EH (cell line): ENCODE results near the gene SLC34A1.
"Not testable (repeated sequence)": the region's sequence is repeated elsewhere in the genome, so short reads cannot be mapped to it uniquely, and the experiment has no call there.

Experiments used
- DNase-seq: peaks from one replicate; pipeline ENCODE4 v3.0.0-alpha.2; 2015; ENCODE audit warnings: low read depth

SLC34A1 gene

DNA sequence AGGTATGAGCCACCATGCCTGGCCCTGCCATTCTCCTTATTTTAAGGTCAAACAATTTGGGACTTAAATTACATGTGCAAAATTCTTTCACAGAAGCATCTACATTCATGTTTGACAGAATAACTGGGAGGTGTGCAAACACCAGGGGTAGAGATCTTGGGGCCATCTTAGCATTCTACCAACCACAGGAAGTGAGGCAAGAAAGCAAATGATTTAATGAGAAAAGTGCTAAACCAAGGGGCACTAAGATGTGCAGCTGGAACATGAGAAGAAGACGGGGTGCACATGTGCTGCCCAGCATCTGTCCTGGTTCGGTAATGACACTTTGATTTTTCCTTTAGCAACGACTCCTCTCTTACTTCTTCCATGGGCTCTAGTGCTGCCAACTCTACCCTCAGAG, 26.3 kb downstream of the SLC34A1 start:
- no peak for DNase-seq

DNA sequence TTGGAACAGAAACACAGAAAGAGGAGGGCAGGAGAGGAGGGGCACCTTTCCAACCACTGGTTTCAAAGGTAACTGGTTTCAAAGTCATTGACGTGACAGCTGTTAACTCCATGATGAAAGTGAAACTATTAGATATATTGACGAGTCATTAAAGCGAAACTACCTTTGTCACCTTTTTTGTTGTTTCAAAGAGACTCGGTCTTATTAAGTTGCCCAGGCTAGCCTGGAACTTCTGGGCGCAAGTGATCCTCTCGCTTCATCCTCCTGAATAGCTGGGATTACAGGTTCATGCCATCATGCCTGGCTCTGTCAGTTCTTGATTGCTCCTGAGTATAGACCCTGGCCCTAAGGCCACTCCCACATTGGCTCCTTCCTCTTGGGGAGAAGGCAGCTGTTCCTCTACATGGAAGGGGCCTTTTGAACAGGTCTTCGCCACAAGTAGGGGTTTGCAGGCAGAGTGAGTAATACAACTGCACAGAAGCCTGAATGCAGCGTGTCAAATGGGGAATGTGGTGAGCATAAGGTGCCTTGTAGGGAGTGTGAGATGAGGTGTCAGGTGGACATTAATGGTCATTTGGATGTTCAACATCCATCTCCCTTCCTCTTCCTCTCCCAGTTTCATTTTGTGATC, 28.5 kb downstream of the SLC34A1 start:
- no peak for DNase-seq

- DNase-seq, result no peak
These were observed 30.2 kb downstream of the SLC34A1 start for GRCh38 chr5:177414481-177414880.

DNA sequence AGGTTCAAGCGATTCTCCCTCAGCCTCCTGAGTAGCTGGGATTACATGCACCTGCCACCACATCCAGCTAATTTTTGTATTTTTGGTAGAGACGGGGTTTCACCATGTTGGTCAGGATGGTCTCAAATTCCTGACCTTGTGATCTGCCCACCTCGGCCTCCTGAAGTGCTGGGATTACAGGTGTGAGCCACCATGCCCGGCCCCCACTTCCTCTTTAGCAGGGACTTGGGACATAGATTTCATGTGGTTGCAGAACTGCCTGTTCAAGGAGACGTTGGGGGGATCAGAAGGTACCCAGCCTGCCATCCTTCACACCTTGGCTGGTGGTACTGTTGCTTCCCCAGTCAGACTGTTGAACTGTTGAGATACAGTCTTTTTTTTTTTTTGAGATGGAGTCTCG, 32.8 kb downstream of the SLC34A1 start:
- DNase-seq, result not testable (repeated sequence)

DNA sequence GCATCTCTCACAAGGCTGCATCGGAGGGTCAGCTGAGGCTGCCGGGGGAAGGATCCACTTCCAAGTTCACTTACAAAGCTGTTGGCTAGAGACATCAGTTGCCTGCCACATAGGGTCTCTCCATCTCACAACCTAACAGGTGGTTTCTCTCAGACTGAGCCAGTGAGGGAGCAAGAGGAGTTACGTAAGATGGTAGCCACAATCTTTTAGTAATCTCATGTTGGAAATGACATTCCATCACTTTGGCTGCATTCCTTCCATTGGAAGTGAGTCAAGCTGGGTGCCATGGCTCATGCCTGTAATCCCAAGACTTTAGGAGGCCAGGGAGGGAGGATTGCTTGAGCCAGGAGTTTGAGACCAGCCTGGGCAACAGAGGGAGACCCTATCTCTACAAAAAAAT, 34.8 kb downstream of the SLC34A1 start:
- peak; percentile 72 for DNase-seq

- not testable (repeated sequence) for DNase-seq
These were observed 36.2 kb downstream of the SLC34A1 start for GRCh38 chr5:177420472-177420871.

GRCh38 chr5:177421062-177421798, 37.0 kb downstream of the SLC34A1 start:
- peak; percentile 57 for DNase-seq

GRCh38 chr5:177423671-177424070, 39.4 kb downstream of the SLC34A1 start:
- no peak for DNase-seq

GRCh38 chr5:177425196-177425800, 41.1 kb downstream of the SLC34A1 start:
- no peak for DNase-seq

DNA sequence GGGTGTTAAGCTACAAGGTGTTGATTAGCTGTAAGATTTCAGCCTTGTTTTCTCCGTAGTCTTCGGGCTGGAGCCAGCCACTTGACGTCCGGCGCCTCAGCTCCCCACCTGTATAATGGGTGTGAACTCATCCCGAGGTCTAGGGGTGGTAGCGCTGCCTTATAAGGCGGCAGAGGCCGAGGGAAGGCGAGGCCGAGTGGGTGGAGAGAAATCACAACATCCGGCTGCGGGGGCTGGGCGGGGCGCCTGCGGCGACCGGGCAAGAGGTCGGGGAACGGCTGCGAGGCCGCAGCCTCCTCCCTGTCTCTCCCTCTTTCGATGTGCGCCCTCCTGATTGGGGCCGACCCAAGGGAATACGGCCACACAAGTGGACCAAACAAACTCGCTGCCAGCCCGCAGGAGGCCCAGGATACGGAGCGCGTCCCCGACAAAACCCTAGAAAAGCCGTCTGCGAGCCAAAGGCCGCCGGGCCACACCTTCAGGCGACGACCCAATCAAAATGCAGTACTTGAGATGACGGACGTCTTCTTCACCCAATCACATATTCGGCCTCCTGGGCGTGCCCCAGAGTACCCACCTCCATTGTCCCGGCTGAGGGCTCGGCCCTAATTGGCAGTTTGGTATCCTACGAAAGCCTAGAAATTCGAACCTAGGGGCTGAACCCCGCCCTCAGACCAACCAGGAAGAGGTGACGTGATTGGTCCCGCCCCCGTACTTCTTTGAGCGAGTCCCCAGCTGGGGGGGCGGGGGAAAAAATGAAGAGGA, 41.7 kb downstream of the SLC34A1 start:
- peak; percentile 100 for DNase-seq

DNA sequence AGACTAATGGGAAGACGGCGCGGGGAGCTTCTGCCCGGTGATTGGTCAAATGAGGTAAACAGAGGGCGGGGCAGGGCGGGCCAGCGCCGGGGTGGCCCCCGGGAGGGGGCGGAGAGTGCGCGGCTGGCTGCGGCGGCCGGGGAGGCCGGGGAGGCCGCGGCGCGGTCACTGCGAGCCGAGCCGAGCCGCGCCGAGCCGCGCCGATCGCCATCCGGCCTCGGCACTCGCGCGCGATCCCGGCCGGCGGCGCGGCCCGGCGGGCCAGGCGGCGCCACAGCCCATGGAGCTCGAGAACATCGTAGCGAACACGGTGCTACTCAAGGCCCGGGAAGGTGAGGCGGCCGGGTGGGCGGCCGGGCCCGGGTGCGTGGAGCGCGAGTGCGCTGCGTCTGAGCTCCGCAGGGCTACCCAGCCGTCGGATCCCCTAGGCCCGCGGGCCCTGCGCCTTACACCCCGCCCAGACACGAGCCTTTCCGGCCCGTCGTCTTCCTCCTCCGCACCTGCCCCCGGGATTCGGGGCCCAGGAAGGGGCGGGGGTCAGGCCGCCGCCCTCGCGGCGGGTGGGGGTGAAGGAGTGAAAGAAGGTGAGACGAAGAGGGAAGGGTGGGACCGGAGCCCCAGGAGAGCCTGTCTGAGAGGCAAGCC, 42.5 kb downstream of the SLC34A1 start, which contains the start of gene GRK6:
Gene GRK6, plus strand, starts transcription at position 111 of the 645 bp plus-strand sequence. Its CDS starts 170 bp downstream, at position 281.
- no peak for DNase-seq

DNA sequence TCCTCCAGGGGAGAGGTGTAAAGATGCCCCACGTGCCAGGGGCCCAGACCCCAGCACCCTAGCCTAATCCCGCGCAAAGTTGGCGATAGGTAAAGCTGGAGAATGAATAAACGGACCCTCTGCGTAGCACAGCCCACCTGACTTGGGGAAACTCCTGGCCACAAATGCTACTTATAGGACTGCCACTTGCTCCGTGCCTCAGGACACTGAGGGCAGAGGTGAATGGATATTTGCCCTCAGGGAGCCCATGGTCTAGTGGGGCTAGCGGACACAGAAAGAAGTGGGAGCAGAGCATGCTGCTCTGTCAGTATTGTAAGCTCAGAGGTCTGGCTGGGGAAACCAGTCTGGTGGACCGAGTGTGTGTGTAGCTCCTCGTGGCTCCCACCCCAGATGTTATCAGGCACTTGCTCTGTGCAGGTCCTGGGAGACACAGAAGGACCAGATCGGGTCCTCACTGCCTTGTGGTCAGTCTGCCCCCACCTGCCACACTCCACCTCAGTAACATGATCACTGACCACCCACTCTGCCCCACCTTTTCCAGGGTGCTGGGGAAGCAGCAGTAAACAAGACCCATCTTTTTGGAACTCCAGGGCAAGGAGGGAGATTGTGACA, 43.1 kb downstream of the SLC34A1 start:
- peak; percentile 27 for DNase-seq

GRCh38 chr5:177427919-177428573, 43.8 kb downstream of the SLC34A1 start:
- DNase-seq, result no peak

- no peak for DNase-seq
These were observed 44.5 kb downstream of the SLC34A1 start for GRCh38 chr5:177428574-177429217.

GRCh38 chr5:177429248-177430040, 45.2 kb downstream of the SLC34A1 start:
- DNase-seq, result no peak

- DNase-seq, result no peak
These were observed 46.1 kb downstream of the SLC34A1 start for GRCh38 chr5:177430140-177430951.

DNA sequence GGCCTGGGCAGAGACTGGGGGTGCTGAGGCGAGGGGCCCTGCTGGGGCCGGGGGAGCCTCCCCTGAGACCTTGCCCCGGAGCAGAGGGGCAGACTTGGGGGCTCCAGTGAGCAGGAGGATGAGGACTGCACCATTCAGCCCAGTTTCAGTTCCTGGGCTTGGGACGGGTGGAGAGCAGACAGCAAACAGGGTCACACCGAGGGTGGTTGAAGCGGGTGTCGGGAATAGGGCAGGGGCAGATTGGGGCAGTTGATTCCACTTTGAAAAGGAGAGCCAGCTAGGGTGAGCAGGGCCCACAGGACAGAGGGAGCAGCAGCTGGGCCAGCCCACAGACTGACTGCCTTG, 46.7 kb downstream of the SLC34A1 start:
- DNase-seq, result no peak

DNA sequence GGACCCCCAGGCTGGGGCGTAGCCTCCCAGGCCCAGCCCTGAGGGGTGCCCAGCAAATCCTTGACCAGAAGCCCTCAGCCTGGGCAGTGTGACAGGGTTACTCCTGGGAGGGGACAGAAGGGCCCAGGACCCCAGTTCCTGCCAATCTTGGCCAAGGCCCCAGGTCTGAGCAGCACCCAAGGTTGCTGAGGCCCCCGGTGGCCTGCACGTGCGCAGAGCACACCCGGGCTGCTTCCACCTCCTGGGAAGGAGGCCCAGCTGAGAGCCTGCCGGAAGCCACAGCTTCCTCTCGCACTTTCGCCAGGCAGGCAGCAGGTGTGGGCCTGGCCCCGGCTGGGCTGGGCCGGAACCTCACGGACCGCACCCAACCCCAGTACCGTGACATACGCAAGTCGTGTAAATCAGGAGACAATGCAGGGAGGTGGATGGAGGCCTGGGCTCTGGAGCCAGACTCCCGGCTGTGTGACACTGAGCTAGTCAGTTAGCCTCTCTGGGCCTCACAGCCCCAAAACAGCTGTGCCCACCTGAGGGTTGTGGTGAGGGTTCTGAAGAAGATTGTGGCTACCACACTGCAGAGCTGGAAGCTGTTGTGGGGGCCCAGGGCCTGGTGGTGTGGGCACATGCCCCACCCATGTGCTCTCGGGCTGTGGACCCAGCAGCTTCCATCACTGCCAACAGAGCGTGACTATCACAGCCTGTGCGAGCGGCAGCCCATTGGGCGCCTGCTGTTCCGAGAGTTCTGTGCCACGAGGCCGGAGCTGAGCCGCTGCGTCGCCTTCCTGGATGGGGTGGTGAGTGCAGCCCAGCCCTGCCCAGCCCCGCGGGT, 47.3 kb downstream of the SLC34A1 start:
- DNase-seq, result no peak
